ENCODE data around the gene MSH4.
"Not testable (repeated sequence)": the region's sequence is repeated elsewhere in the genome, so short reads cannot be mapped to it uniquely, and the experiment has no call there.

MSH4 gene

GRCh38 chr1:75796376-75797272, at the start of gene MSH4:
TSS of gene MSH4 (plus strand) at chr1:75796882. CDS start at chr1:75796986, 104 bp downstream.
- DNase-seq: no peak

DNA sequence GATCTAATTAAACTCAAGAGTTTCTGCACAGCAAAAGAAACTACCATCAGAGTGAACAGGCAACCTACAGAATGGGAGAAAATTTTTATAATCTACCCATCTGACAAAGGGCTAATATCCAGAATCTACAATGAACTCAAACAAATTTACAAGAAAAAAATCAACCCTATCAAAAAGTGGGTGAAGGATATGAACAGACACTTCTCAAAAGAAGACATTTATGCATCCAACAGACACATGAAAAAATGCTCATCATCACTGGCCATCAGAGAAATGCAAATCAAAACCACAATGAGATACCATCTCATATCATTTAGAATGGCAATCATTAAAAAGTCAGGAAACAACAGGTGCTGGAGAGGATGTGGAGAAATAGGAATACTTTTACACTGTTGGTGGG, 39.5 kb upstream of the MSH4 start:
- not testable (repeated sequence) for DNase-seq

DNA sequence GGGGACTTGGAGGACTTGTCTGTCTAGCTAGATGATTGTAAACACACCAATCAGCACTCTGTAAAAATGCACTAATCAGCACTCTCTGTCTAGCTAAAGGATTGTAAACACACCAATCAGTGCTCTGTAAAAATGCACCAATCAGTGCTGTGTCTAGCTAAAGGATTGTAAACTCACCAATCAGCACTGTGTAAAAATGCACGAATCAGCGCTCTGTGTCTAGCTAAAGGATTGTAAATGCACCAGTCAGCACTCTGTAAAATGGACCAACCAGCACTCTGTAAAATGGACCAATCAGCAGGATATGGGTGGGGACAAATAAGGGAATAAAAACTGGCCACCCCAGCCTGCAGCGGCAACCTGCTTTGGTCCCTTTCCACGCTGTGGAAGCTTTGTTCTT, 38.1 kb upstream of the MSH4 start:
- not testable (repeated sequence) for DNase-seq

DNA sequence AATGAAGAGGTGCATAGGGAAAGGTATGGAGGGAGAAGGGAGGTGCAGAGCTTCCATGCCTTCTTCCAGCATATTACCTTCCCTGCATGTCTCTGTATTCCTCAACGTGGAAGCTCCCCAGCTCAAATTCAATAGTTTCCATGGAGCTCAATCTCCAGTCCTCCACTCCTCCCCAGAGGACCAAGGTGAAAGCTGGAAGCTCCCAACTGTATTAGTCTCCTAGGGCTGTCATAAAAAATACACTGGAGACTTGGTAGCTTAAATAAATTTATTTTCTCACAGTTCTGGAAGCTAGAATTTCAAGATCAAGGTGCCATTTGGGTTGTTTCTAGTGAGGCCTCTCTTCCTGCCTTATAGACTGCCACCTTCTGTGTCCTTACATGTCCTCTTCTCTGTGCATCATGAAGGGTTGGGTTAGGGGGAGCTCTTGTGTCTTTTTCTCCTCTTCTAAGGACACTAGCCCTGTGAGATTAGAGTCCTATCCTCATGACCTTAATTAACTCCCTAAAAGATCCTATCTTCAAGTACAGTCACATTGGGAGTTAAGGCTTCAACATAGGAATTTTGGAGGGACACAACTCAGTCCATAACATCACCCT, 32.5 kb upstream of the MSH4 start:
- no peak for DNase-seq

GRCh38 chr1:75765697-75766355, 30.9 kb upstream of the MSH4 start:
- DNase-seq: peak; percentile 85

DNA sequence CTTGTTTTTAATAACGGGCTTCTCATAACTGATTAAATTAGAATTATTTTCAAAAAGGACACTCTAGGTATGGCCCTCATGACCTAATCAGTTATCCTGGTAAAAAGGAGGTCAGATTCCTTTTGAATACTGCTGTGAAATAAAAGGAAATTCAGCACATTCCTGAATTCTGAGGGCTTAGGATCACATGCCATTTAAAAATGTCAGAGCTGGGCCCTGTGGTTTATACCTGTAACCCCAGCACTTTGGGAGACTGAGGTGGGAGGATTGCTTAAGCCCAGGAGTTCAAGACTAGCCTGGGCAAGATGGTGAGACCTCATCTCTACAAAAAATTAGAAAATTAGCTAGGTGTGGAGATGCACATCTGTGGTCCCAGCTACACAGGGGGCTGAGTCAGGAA, 28.7 kb upstream of the MSH4 start:
- DNase-seq: peak; percentile 21

DNA sequence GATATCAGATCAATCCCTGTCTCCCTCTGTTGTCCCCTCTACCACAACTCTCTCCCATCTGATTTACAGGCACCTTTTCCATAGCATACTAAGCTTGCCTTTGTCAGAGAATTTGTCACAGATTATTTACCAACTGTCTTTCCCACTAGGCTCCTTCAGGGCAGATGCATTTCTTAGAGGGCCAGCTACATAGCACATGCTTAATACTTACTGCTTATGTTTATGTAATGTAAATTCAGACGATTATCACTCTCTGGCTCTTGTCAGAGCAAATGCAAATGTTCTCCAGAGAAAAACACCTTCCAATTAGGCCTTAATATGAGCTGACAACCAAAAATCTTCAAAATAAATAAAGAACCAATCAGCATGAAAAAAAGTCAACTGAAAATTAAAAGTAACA, 25.9 kb upstream of the MSH4 start:
- DNase-seq: no peak

- no peak for DNase-seq
These were observed 24.7 kb upstream of the MSH4 start for GRCh38 chr1:75771978-75772377.

GRCh38 chr1:75777812-75778211, 18.9 kb upstream of the MSH4 start:
- not testable (repeated sequence) for DNase-seq

GRCh38 chr1:75778694-75779093, 18.0 kb upstream of the MSH4 start:
- DNase-seq: not testable (repeated sequence)

DNA sequence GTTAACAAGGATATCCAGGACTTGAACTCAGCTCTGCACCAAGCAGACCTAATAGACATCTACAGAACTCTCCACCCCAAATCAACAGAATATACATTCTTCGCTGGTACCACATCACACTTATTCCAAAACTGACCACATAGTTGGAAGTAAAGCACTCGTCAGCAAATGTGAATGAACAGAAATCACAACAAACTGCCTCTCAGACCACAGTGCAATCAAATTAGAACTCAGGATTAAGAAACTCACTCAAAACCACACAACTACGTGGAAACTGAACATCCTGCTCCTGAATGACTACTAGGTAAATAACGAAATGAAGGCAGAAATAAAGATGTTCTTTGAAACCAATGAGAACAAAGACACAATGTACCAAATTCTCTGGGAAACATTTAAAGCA, 16.5 kb upstream of the MSH4 start:
- DNase-seq: not testable (repeated sequence)

DNA sequence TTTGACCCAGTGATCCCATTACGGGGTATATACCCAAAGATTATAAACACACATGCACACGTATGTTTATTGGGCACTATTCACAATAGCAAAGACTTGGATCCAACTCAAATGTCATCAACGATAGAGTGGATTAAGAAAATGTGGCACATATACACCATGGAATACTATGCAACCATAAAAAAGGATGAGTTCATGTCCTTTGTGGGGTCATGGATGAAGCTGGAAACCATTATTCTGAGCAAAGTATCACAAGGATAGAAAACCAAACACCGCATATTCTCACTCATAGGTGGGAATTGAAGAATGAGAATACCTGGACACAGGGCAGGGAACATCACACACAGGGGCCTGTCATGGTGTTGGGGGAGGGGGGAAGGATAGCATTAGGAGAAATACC, 12.8 kb upstream of the MSH4 start:
- DNase-seq: not testable (repeated sequence)

GRCh38 chr1:75785320-75785982, 11.2 kb upstream of the MSH4 start:
- no peak for DNase-seq

DNA sequence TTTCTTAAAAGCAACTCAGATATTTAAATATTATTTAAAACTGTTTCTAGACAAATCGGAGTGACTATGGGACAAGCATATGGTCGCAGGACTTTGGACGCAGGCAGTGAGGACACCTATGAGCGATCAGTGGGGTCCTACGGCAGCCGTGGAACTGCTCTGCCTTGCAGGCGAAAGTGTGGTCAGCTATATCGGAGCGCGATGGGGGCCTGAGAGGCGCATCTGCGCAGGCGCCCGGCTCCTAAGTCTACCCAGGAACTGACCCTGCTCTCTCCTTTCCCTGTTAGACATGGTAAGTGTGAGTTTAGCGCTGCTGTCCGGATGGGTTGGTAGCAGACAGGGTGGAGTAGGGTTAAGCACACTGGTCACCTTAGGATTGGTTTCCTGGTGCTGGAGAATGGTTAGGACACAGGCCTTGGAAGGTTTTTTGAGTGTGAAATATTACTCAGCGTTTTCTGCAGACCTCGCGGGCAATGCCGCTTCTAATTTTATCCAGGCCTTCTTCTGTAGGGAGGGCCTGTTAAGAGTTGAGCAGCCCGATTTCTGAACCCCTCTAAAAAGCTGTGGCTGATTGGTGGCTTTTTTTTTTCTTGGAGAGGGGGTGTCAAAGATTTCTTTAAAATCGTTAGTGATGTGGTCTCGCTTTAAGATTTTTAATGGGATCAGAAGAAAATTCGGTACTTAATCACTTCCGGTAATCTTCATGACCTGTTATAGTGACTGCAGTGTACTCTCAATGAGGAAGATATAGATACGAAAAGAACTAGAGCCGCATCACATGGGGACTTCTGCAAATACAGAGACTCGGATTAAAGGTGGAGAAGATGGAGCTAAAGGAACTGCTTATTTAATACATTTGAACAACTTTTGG, 10.5 kb upstream of the MSH4 start, which contains the start of gene RABGGTB:
TSS of gene RABGGTB (plus strand) at position 274 of the 871 bp plus-strand sequence. CDS start at position 290, 16 bp downstream.
- DNase-seq: peak; percentile 95

GRCh38 chr1:75786901-75787493, 9.7 kb upstream of the MSH4 start:
- DNase-seq: no peak

GRCh38 chr1:75787524-75787923, 9.2 kb upstream of the MSH4 start:
- no peak for DNase-seq

DNA sequence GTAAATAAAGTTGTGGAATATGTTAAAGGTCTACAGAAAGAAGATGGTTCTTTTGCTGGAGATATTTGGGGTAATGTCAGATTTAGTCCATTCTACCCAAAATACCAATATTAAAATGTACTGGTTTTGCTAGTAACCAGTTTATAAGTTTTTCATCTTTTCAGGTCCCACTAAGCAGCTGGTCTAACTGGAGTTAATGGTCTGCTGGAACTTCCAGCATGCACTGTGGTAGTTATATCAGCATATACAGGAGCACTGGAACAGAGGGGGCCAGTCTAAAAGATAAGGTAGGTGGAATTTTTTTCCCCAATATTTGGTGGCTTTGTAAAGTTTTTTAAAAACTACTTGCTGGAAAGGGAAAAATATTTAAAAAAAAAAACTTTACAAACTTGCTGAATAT, 6.7 kb upstream of the MSH4 start:
- DNase-seq: no peak

DNA sequence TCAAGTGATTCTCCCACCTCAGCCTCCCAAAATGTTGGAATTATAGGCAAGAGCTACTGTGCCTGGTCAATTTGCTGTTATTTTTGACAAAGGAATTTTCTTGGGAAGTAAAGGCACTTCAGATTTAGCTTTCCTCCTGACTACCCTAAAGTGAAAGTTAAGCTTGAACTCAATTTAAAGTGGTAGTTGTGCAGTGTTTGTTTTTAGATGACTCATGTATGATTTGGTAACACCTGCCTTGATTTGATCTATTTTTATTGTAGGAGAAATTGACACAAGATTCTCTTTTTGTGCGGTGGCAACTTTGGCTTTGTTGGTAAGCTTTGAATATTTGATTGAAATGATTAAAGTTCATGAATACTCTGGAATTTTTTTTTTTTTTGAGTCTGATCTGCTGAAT, 5.7 kb upstream of the MSH4 start:
- DNase-seq: no peak

DNA sequence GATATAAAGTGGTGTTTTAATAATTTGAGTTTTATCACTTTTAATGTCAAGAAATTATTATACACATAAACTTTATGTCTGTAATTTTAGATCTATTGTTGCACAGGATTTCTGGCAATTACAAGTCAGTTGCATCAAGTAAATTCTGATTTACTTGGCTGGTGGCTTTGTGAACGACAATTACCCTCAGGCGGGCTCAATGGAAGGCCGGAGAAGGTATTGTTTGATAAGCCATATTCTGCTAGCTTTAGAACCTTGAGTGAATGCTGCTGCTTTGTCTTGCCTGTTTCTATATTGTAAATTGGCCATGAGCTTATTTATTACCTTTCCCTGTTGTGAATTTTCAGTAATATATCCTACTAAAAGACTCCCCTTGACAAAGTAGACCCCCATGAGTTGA, 4.6 kb upstream of the MSH4 start:
- no peak for DNase-seq

DNA sequence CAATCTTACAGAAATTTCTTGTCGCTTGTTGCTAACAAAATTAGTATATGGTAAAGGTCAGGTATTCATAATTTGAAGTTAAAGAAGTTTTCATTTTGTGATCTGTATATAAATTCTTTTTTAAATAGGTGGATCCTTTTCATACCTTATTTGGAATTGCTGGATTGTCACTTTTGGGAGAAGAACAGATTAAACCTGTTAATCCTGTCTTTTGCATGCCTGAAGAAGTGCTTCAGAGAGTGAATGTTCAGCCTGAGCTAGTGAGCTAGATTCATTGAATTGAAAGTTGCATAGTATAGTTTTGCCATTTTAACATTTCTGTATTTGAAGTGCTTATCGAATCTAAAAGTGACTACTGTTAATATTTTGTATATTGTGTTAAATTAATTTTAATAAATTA, 2.3 kb upstream of the MSH4 start:
- no peak for DNase-seq

- no peak for DNase-seq
These were observed 934 bp upstream of the MSH4 start for GRCh38 chr1:75795703-75796193.

GRCh38 chr1:75797273-75797588, 549 bp downstream of the MSH4 start:
- DNase-seq: no peak
